Endothelial cell of umbilical vein (primary cell): ENCODE data around the gene FCGBP.
"Not testable (repeated sequence)": the region's sequence is repeated elsewhere in the genome, so short reads cannot be mapped to it uniquely, and the experiment has no call there.

Experiments used
- CTCF ChIP-seq, 2 donors: IDR thresholded peaks; 1 replicate in 1 of 2; 2 replicates in 1 of 2; pipeline ENCODE4 v1.5.1; 2011; ENCODE audit warnings: low read length in 2 of 2, mild to moderate bottlenecking in 2 of 2, moderate library complexity in 2 of 2, control low read depth in 1 of 2, inconsistent platforms in 1 of 2, low read depth in 1 of 2; ENCODE audit not compliant: insufficient read depth in 1 of 2; ENCODE audit errors: extremely low read depth in 1 of 2
- EZH2 ChIP-seq: IDR thresholded peaks from 2 replicates; pipeline ENCODE4 v1.6.1; 2012; ENCODE audit warnings: borderline replicate concordance, low read depth, mild to moderate bottlenecking, moderate library complexity, low read length, inconsistent platforms; ENCODE audit not compliant: severe bottlenecking
- FOS ChIP-seq: IDR thresholded peaks from 2 replicates; pipeline ENCODE4 v1.6.1; 2011; ENCODE audit warnings: mild to moderate bottlenecking, low read length, moderate library complexity, borderline replicate concordance; ENCODE audit not compliant: insufficient read depth
- GATA2 ChIP-seq: IDR thresholded peaks from 2 replicates; pipeline ENCODE4 v1.7.0; 2011; ENCODE audit warnings: low read depth, mild to moderate bottlenecking, moderate library complexity, mixed read lengths, low read length; ENCODE audit not compliant: insufficient read length, insufficient read depth
- JUN ChIP-seq: IDR thresholded peaks from 2 replicates; pipeline ENCODE4 v1.6.1; 2011; ENCODE audit warnings: borderline replicate concordance, low read depth; ENCODE audit not compliant: insufficient read length, insufficient read depth
- MAX ChIP-seq: IDR thresholded peaks from 2 replicates; pipeline ENCODE4 v1.6.1; 2011; ENCODE audit not compliant: insufficient read depth, insufficient read length
- MYC ChIP-seq: IDR thresholded peaks from one replicate; pipeline ENCODE4 v1.6.1; 2011; ENCODE audit warnings: mild to moderate bottlenecking, low read depth, low read length
- POLR2A ChIP-seq: IDR thresholded peaks from 2 replicates; pipeline ENCODE4 v1.6.1; 2012; ENCODE audit warnings: low read depth, mild to moderate bottlenecking, control low read depth, low read length
- POLR2AphosphoS5 ChIP-seq: IDR thresholded peaks from 2 replicates; pipeline ENCODE4 v1.6.1; 2012; ENCODE audit warnings: low read depth, mild to moderate bottlenecking, control low read depth, low read length, moderate library complexity; ENCODE audit not compliant: insufficient read depth

- TF ChIP-seq CTCF (IDR thresholded peaks at IDR 0.05; ENCODE audit: extremely low read depth in 1 of 2, insufficient read depth in 1 of 2, low read depth in 1 of 2, low read length in 2 of 2); POLR2A; EZH2; MYC; POLR2AphosphoS5; FOS; GATA2; MAX; JUN: not testable (repeated sequence)
Observed at GRCh38 chr19:39887456-39887951, 46.9 kb downstream of the FCGBP start.
